HepG2 (cell line): Measurements from ENCODE around the gene MYH7. TPM values are rescaled to one million over a fixed set of nuclear protein-coding genes. Genes with fewer than 3 reads are reported as not detected.

ENCODE experiments used
- ATAC-seq: fragments of 200-7000 bp; cut with Tn5 transposase; 3 replicates; pipeline ENCODE4 v1.9.1; 2020; ENCODE audit warnings: mild to moderate bottlenecking, moderate library complexity
- BruUV-seq: library from RNA; stranded (reverse); fragments of 400-500 nt; replicated peaks from 2 replicates; lab custom pipeline; 2021; lab: Mats Ljungman, UMichigan
- CTCF ChIA-PET: fragments of 300-600 bp; formaldehyde crosslinking; extraction: SDS; loops from one replicate; lab custom pipeline; 2021; ENCODE audit warnings: low total read pairs, inconsistent platforms, low intra/inter-chr PET ratio; lab: Yijun Ruan, JAX
- POLR2A ChIA-PET: fragments of 350-600 bp; sonication (Branson Sonifier 250); formaldehyde crosslinking; loops from one replicate; lab custom pipeline; 2020; ENCODE audit warnings: antibody characterized with exemption, inconsistent platforms; lab: Yijun Ruan, JAX
- DNase-seq: peaks from one replicate; pipeline ENCODE4 v3.0.0-alpha.2; 2015; ENCODE audit warnings: low spot score
- FAIRE-seq: peaks from 3 replicates; lab custom pipeline; 2011; peaks lifted over from hg19 to GRCh38; lab: Jason Lieb, UNC
- H2AFZ ChIP-seq: one replicate; pipeline ENCODE4 v1.6.1; 2011; ENCODE audit warnings: low read length, inconsistent platforms
- H3K27ac ChIP-seq: fragments of 300-600 bp; 3 replicates; pipeline ENCODE4 v1.8.0; 2011; ENCODE audit warnings: mixed run types, mild to moderate bottlenecking, mixed read lengths, low read length, inconsistent platforms; ENCODE audit not compliant: insufficient read depth; ENCODE audit errors: extremely low read length
- H3K27me3 ChIP-seq, 2 experiments: fragments of 200-600 bp in 1 of 2; 2 replicates in 1 of 2; 3 replicates in 1 of 2; pipeline versions ENCODE4 v1.6.0 to v1.8.0; 2011; ENCODE audit warnings: low read length in 2 of 2, mild to moderate bottlenecking in 2 of 2, moderate library complexity in 2 of 2, inconsistent platforms in 1 of 2; ENCODE audit not compliant: insufficient read depth in 2 of 2, control insufficient read depth in 1 of 2
- H3K36me3 ChIP-seq, 2 experiments: fragments of 200-600 bp in 1 of 2; replicated peaks in 1 of 2; 2 replicates in 1 of 2; 3 replicates in 1 of 2; pipeline versions ENCODE4 v1.5.1 to v1.8.0; 2011; ENCODE audit warnings: low read length in 2 of 2, inconsistent platforms in 1 of 2; ENCODE audit not compliant: insufficient read depth in 2 of 2, control insufficient read depth in 1 of 2
- H3K4me1 ChIP-seq: 2 replicates; pipeline ENCODE4 v1.5.1; 2012; ENCODE audit warnings: low read length, inconsistent platforms; ENCODE audit not compliant: insufficient read depth
- H3K4me2 ChIP-seq: 2 replicates; pipeline ENCODE4 v1.6.0; 2011; ENCODE audit warnings: low read depth, low read length, inconsistent platforms
- H3K4me3 ChIP-seq, 3 experiments: fragments of 200-600 bp in 1 of 3; sonication (generic), shearing (Covaris generic) in 1 of 3; replicated peaks in 1 of 3; 2 replicates each; pipeline ENCODE4 v1.5.1; 2011 to 2016; ENCODE audit warnings: low read length in 3 of 3, inconsistent platforms in 2 of 3, low read depth in 2 of 3, mild to moderate bottlenecking in 2 of 3, control low read depth in 1 of 3, mixed read lengths in 1 of 3; ENCODE audit not compliant: insufficient read depth in 1 of 3
- H3K79me2 ChIP-seq: one replicate; pipeline ENCODE4 v1.6.1; 2011; ENCODE audit warnings: low read length, inconsistent platforms; ENCODE audit not compliant: insufficient read depth
- H3K9ac ChIP-seq: 2 replicates; pipeline ENCODE4 v1.6.0; 2011; ENCODE audit warnings: mild to moderate bottlenecking, low read depth, low read length, inconsistent platforms; ENCODE audit not compliant: insufficient read depth
- H3K9me3 ChIP-seq: 2 replicates; pipeline ENCODE4 v1.5.1; 2012; ENCODE audit warnings: mild to moderate bottlenecking, low read length
- H4K20me1 ChIP-seq: 2 replicates; pipeline ENCODE4 v1.6.0; 2011; ENCODE audit warnings: inconsistent platforms, mild to moderate bottlenecking, low read length, moderate library complexity; ENCODE audit not compliant: insufficient read depth
- AGO2 ChIP-seq: fragments of 200-400 bp; formaldehyde crosslinking; optimal IDR thresholded peaks from 2 replicates; pipeline ENCODE3; 2017; ENCODE audit warnings: mild to moderate bottlenecking, low read depth, low read length, moderate library complexity
- HOXA7 ChIP-seq: sonication (generic); formaldehyde crosslinking; IDR thresholded peaks from 2 replicates; pipeline ENCODE4 v1.8.1; 2022; ENCODE audit warnings: mild to moderate bottlenecking, missing genetic modification reagents, moderate library complexity
- KLF12 ChIP-seq: sonication (generic); formaldehyde crosslinking; IDR thresholded peaks from 2 replicates; pipeline ENCODE4 v1.4.0; 2020; ENCODE audit warnings: missing genetic modification reagents, borderline replicate concordance
- KLF6 ChIP-seq: IDR thresholded peaks from 2 replicates; pipeline ENCODE4 v1.8.0; 2016; ENCODE audit warnings: missing biosample characterization, missing genetic modification reagents
- MTF2 ChIP-seq: sonication (generic); formaldehyde crosslinking; IDR thresholded peaks from 2 replicates; pipeline ENCODE4 v1.5.0; 2020; ENCODE audit warnings: missing genetic modification reagents, borderline replicate concordance
- SP4 ChIP-seq: sonication (generic); formaldehyde crosslinking; IDR thresholded peaks from 2 replicates; pipeline ENCODE4 v1.8.1; 2023; ENCODE audit warnings: mild to moderate bottlenecking, missing genetic modification reagents
- THAP7 ChIP-seq: sonication (generic); formaldehyde crosslinking; IDR thresholded peaks from 2 replicates; pipeline ENCODE4 v1.8.1; 2023; ENCODE audit warnings: mild to moderate bottlenecking, missing genetic modification reagents
- ZBTB49 ChIP-seq: sonication (generic); formaldehyde crosslinking; IDR thresholded peaks from 2 replicates; pipeline ENCODE4 v1.4.0; 2020; ENCODE audit warnings: missing genetic modification reagents, borderline replicate concordance
- ZFP91 ChIP-seq: sonication (generic); formaldehyde crosslinking; IDR thresholded peaks from 2 replicates; pipeline ENCODE4 v1.9.0; 2022; ENCODE audit warnings: missing genetic modification reagents, mild to moderate bottlenecking, borderline replicate concordance
- ZNF136 ChIP-seq: sonication (generic); formaldehyde crosslinking; IDR thresholded peaks from 2 replicates; pipeline ENCODE4 v1.8.1; 2022; ENCODE audit warnings: low read depth, mild to moderate bottlenecking, moderate library complexity, missing genetic modification reagents
- WGBS: methylation state at CpG from one replicate; pipeline ENCODE4 v1.1.6; 2017; ENCODE audit warnings: low lambda C conversion rate; 5-methylcytosine and 5-hydroxymethylcytosine counted together
- in situ Hi-C: cut with HindIII; loops from 2 replicates; pipeline ENCODE4 v1.10.0; 2017; ENCODE audit warnings: low pct_unique_long_range_greater_than_20kb; ENCODE audit not compliant: extremely low pct_ligation_motif_present
- intact Hi-C: fragments of 100-400 bp; cut with micrococcal nuclease; formaldehyde crosslinking; loops from one replicate; pipeline ENCODE4 v1.10.0; 2022; ENCODE audit not compliant: unreplicated experiment
- polyA plus RNA-seq, 8 experiments: library from polyadenylated mRNA; depleted of rRNA in 3 of 8; stranded (reverse) in 7 of 8; unstranded in 1 of 8; fragments of >200 nt; fragmentation: Illumina TruSeq in 4 of 8; extraction: Trizol in 4 of 8; gene quantifications; 2 replicates each; pipeline versions ENCODE4 v1.2.1 to v1.2.3, GENCODE V29; 2011 to 2016; ENCODE audit warnings: low read depth in 4 of 8, missing spikeins in 1 of 8, mixed read lengths in 1 of 8; ENCODE audit not compliant: insufficient read depth in 1 of 8
- total RNA-seq, 5 experiments: library from RNA; depleted of rRNA; stranded (reverse); fragments of >200 nt; fragmentation: Illumina TruSeq; extraction: Trizol; gene quantifications; 2 replicates each; pipeline ENCODE4 v1.2.3, GENCODE V29; 2016; ENCODE audit warnings: low read depth in 1 of 5

MYH7 gene
- total and polyA plus RNA-seq, 2 of the 13 experiments (the other 11 are each of a cell fraction or from before 2014, with no cell fraction given), result 0.04 TPM; not detected in 1

- Histone ChIP-seq H3K4me3 (no peak overlapping the region), H4K20me1 (no peaks in the 10 kb centered on the region), H3K27me3 (peaks cover 26 to 91% of the 10 kb centered on the region in 2 experiments), H3K4me1 (no peaks in the 10 kb centered on the region), H3K36me3 (no peaks in the 10 kb centered on the region), H3K79me2 (no peaks in the 10 kb centered on the region), H3K27ac (no peak overlapping the region), H3K4me2 (no peak overlapping the region), H2AFZ (no peak overlapping the region), H3K9ac (no peak overlapping the region), H3K9me3 (no peaks in the 10 kb centered on the region)
- FAIRE-seq (no peak), DNase-seq (no peak), ATAC-seq (no peak)
- in situ Hi-C loops, result no loop called here
- TF ChIP-seq SP4, result 0 out of 2 replicates have a peak, but pooled peaks have one; percentile 21
- no peak for TF ChIP-seq MTF2 (CRISPR knock-in tag)
- TF ChIP-seq THAP7 (CRISPR knock-in tag), result 0 out of 2 replicates have a peak, but pooled peaks have one; percentile 21
- 36% methylated on average over 4 of the region's 4 CpGs for WGBS
- ChIA-PET POLR2A (interaction anchor here (1.2 to 1.4 kb wide), 3 partner anchors 54 to 74 kb away, joined by 3 to 16 read pairs (median 8); partner anchors contain the start of gene PABPN1), CTCF (interaction anchor here (2.1 to 5.9 kb wide), 3 partner anchors 53 to 260 kb away, joined by 13 to 111 read pairs (median 96); no protein-coding TSS in a partner anchor)
- intact Hi-C loops, result loop anchor here (1.0 to 5.0 kb wide), 3 partner anchors 53 to 259 kb away; no protein-coding TSS in a partner anchor
- no TSS peak for BruUV-seq
These were observed 54.5 kb downstream of the MYH7 start for GRCh38 chr14:23380976-23381375.

GRCh38 chr14:23380197-23380914 is 55.1 kb downstream of the MYH7 start:
- Histone ChIP-seq H3K27me3 (peaks cover 26 to 91% of the 10 kb centered on the region in 2 experiments), H3K79me2 (no peaks in the 10 kb centered on the region), H4K20me1 (no peaks in the 10 kb centered on the region), H3K27ac (no peak overlapping the region), H3K9ac (no peak overlapping the region), H3K36me3 (no peaks in the 10 kb centered on the region), H2AFZ (no peak overlapping the region), H3K9me3 (no peaks in the 10 kb centered on the region), H3K4me1 (no peaks in the 10 kb centered on the region), H3K4me2 (no peak overlapping the region), H3K4me3 (no peak overlapping the region)
- ChIA-PET POLR2A (interaction anchor here (0.6 to 1.4 kb wide), 5 partner anchors 20 to 284 kb away, joined by 3 to 16 read pairs (median 3); partner anchors contain the start of gene PABPN1), CTCF (interaction anchor here (0.9 to 5.9 kb wide), 7 partner anchors 22 to 260 kb away, joined by 3 to 111 read pairs (median 4); no protein-coding TSS in a partner anchor)
- no TSS peak for BruUV-seq
- no peak for FAIRE-seq
- 28% methylated on average over 16 of the region's 16 CpGs for WGBS
- DNase-seq, result no peak
- in situ Hi-C loops (no loop called here), intact Hi-C loops (loop anchor here (1.0 to 5.0 kb wide), 3 partner anchors 52 to 258 kb away; no protein-coding TSS in a partner anchor)
- ATAC-seq, result peak; percentile 13
- TF ChIP-seq AGO2 (no peak), ZBTB49 (CRISPR knock-in tag) (no peak), ZNF136 (CRISPR knock-in tag) (no peak), HOXA7 (CRISPR knock-in tag) (no peak), ZFP91 (CRISPR knock-in tag) (0 out of 2 replicates have a peak, but pooled peaks have one; percentile 61), KLF6 (CRISPR knock-in tag) (no peak), KLF12 (CRISPR knock-in tag) (no peak)
